GM12873 (cell line): Measurements from ENCODE around the gene NOL3.

ENCODE experiments used
- CTCF ChIP-seq: IDR thresholded peaks from 2 replicates; pipeline ENCODE4 v1.5.1; 2012; ENCODE audit warnings: low read depth, mild to moderate bottlenecking, moderate library complexity, low read length, control low read depth; ENCODE audit not compliant: insufficient read depth; ENCODE audit errors: missing control alignments

Gene NOL3

GRCh38 chr16:67149276-67150046 lies 20.9 kb upstream of the NOL3 start:
- TF ChIP-seq CTCF = peak; percentile 1

- TF ChIP-seq CTCF = no peak
These were observed 20.1 kb upstream of the NOL3 start for GRCh38 chr16:67150047-67150832.

GRCh38 chr16:67150833-67151396 lies 19.4 kb upstream of the NOL3 start, which contains the start of gene B3GNT9:
TSS of gene B3GNT9 (minus strand) at chr16:67150998. CDS start at chr16:67150485, 513 bp downstream.
- no peak for TF ChIP-seq CTCF

- peak; percentile 25 for TF ChIP-seq CTCF
These were observed 18.8 kb upstream of the NOL3 start for GRCh38 chr16:67151431-67152097.

GRCh38 chr16:67154578-67155294 lies 15.6 kb upstream of the NOL3 start:
- no peak for TF ChIP-seq CTCF

GRCh38 chr16:67155295-67156142 lies 14.8 kb upstream of the NOL3 start:
- peak; percentile 95 for TF ChIP-seq CTCF
